HepG2 (cell line): Measurements from ENCODE around the gene TIMP3. TPM values are rescaled to one million over a fixed set of nuclear protein-coding genes. Genes with fewer than 3 reads are reported as not detected.

Source experiments
- ATAC-seq: fragments of 200-7000 bp; cut with Tn5 transposase; 3 replicates; pipeline ENCODE4 v1.9.1; 2020; ENCODE audit warnings: mild to moderate bottlenecking, moderate library complexity
- BruUV-seq: library from RNA; stranded (reverse); fragments of 400-500 nt; replicated peaks from 2 replicates; lab custom pipeline; 2021; lab: Mats Ljungman, UMichigan
- CTCF ChIA-PET: fragments of 300-600 bp; formaldehyde crosslinking; extraction: SDS; loops from one replicate; lab custom pipeline; 2021; ENCODE audit warnings: low total read pairs, inconsistent platforms, low intra/inter-chr PET ratio; lab: Yijun Ruan, JAX
- POLR2A ChIA-PET: fragments of 350-600 bp; sonication (Branson Sonifier 250); formaldehyde crosslinking; loops from one replicate; lab custom pipeline; 2020; ENCODE audit warnings: antibody characterized with exemption, inconsistent platforms; lab: Yijun Ruan, JAX
- DNase-seq: peaks from one replicate; pipeline ENCODE4 v3.0.0-alpha.2; 2015; ENCODE audit warnings: low spot score
- FAIRE-seq: peaks from 3 replicates; lab custom pipeline; 2011; peaks lifted over from hg19 to GRCh38; lab: Jason Lieb, UNC
- H2AFZ ChIP-seq: one replicate; pipeline ENCODE4 v1.6.1; 2011; ENCODE audit warnings: low read length, inconsistent platforms
- H3K27ac ChIP-seq: fragments of 300-600 bp; 3 replicates; pipeline ENCODE4 v1.8.0; 2011; ENCODE audit warnings: mixed run types, mild to moderate bottlenecking, mixed read lengths, low read length, inconsistent platforms; ENCODE audit not compliant: insufficient read depth; ENCODE audit errors: extremely low read length
- H3K27me3 ChIP-seq, 2 experiments: fragments of 200-600 bp in 1 of 2; 2 replicates in 1 of 2; 3 replicates in 1 of 2; pipeline versions ENCODE4 v1.6.0 to v1.8.0; 2011; ENCODE audit warnings: low read length in 2 of 2, mild to moderate bottlenecking in 2 of 2, moderate library complexity in 2 of 2, inconsistent platforms in 1 of 2; ENCODE audit not compliant: insufficient read depth in 2 of 2, control insufficient read depth in 1 of 2
- H3K36me3 ChIP-seq, 2 experiments: fragments of 200-600 bp in 1 of 2; replicated peaks in 1 of 2; 2 replicates in 1 of 2; 3 replicates in 1 of 2; pipeline versions ENCODE4 v1.5.1 to v1.8.0; 2011; ENCODE audit warnings: low read length in 2 of 2, inconsistent platforms in 1 of 2; ENCODE audit not compliant: insufficient read depth in 2 of 2, control insufficient read depth in 1 of 2
- H3K4me1 ChIP-seq: 2 replicates; pipeline ENCODE4 v1.5.1; 2012; ENCODE audit warnings: low read length, inconsistent platforms; ENCODE audit not compliant: insufficient read depth
- H3K4me2 ChIP-seq: 2 replicates; pipeline ENCODE4 v1.6.0; 2011; ENCODE audit warnings: low read depth, low read length, inconsistent platforms
- H3K4me3 ChIP-seq, 3 experiments: fragments of 200-600 bp in 1 of 3; sonication (generic), shearing (Covaris generic) in 1 of 3; replicated peaks in 1 of 3; 2 replicates each; pipeline ENCODE4 v1.5.1; 2011 to 2016; ENCODE audit warnings: low read length in 3 of 3, inconsistent platforms in 2 of 3, low read depth in 2 of 3, mild to moderate bottlenecking in 2 of 3, control low read depth in 1 of 3, mixed read lengths in 1 of 3; ENCODE audit not compliant: insufficient read depth in 1 of 3
- H3K79me2 ChIP-seq: one replicate; pipeline ENCODE4 v1.6.1; 2011; ENCODE audit warnings: low read length, inconsistent platforms; ENCODE audit not compliant: insufficient read depth
- H3K9ac ChIP-seq: 2 replicates; pipeline ENCODE4 v1.6.0; 2011; ENCODE audit warnings: mild to moderate bottlenecking, low read depth, low read length, inconsistent platforms; ENCODE audit not compliant: insufficient read depth
- H3K9me3 ChIP-seq: 2 replicates; pipeline ENCODE4 v1.5.1; 2012; ENCODE audit warnings: mild to moderate bottlenecking, low read length
- H4K20me1 ChIP-seq: 2 replicates; pipeline ENCODE4 v1.6.0; 2011; ENCODE audit warnings: inconsistent platforms, mild to moderate bottlenecking, low read length, moderate library complexity; ENCODE audit not compliant: insufficient read depth
- ARID3A ChIP-seq: IDR thresholded peaks from 2 replicates; pipeline ENCODE4 v1.6.1; 2012; ENCODE audit warnings: low read depth, low read length, improper control_type of control experiment
- GTF2F1 ChIP-seq: fragments of 150-350 bp; IDR thresholded peaks from 2 replicates; pipeline ENCODE4 v1.6.1; 2014; ENCODE audit warnings: low read length
- LBX2 ChIP-seq: sonication (generic); formaldehyde crosslinking; IDR thresholded peaks from 2 replicates; pipeline ENCODE4 v1.5.0; 2020; ENCODE audit warnings: missing genetic modification reagents, mild to moderate bottlenecking, borderline replicate concordance
- THAP11 ChIP-seq: IDR thresholded peaks from 2 replicates; pipeline ENCODE4 v1.6.1; 2016; ENCODE audit warnings: missing biosample characterization, missing genetic modification reagents
- ZBTB10 ChIP-seq: sonication (generic); formaldehyde crosslinking; IDR thresholded peaks from 2 replicates; pipeline ENCODE4 v1.4.0; 2020; ENCODE audit warnings: missing genetic modification reagents, borderline replicate concordance
- ZNF20 ChIP-seq: sonication (generic); formaldehyde crosslinking; IDR thresholded peaks from 2 replicates; pipeline ENCODE4 v1.4.0; 2020; ENCODE audit warnings: mild to moderate bottlenecking, moderate library complexity, missing genetic modification reagents
- ZNF382 ChIP-seq: sonication (generic); formaldehyde crosslinking; IDR thresholded peaks from 2 replicates; pipeline ENCODE4 v1.5.0; 2020; ENCODE audit warnings: missing genetic modification reagents, mild to moderate bottlenecking, borderline replicate concordance
- ZNF441 ChIP-seq: sonication (generic); formaldehyde crosslinking; IDR thresholded peaks from 2 replicates; pipeline ENCODE4 v1.7.0; 2021; ENCODE audit warnings: missing genetic modification reagents, borderline replicate concordance
- ZNF468 ChIP-seq: sonication (generic); formaldehyde crosslinking; IDR thresholded peaks from 2 replicates; pipeline ENCODE4 v1.8.0; 2022; ENCODE audit warnings: mild to moderate bottlenecking, moderate library complexity, missing genetic modification reagents
- ZNF530 ChIP-seq: sonication (generic); formaldehyde crosslinking; IDR thresholded peaks from 2 replicates; pipeline ENCODE4 v1.5.0; 2020; ENCODE audit warnings: low read depth, mild to moderate bottlenecking, missing genetic modification reagents
- ZNF775 ChIP-seq: sonication (generic); formaldehyde crosslinking; IDR thresholded peaks from 2 replicates; pipeline ENCODE4 v1.4.0; 2020; ENCODE audit warnings: missing genetic modification reagents, mild to moderate bottlenecking, moderate library complexity, borderline replicate concordance
- ZSCAN21 ChIP-seq: sonication (generic); formaldehyde crosslinking; IDR thresholded peaks from 2 replicates; pipeline ENCODE4 v1.8.0; 2022; ENCODE audit warnings: mild to moderate bottlenecking, missing genetic modification reagents, moderate library complexity, borderline replicate concordance
- ZSCAN25 ChIP-seq: sonication (generic); formaldehyde crosslinking; IDR thresholded peaks from 2 replicates; pipeline ENCODE4 v1.8.0; 2022; ENCODE audit warnings: mild to moderate bottlenecking, missing genetic modification reagents
- WGBS: methylation state at CpG from one replicate; pipeline ENCODE4 v1.1.6; 2017; ENCODE audit warnings: low lambda C conversion rate; 5-methylcytosine and 5-hydroxymethylcytosine counted together
- in situ Hi-C: cut with HindIII; loops from 2 replicates; pipeline ENCODE4 v1.10.0; 2017; ENCODE audit warnings: low pct_unique_long_range_greater_than_20kb; ENCODE audit not compliant: extremely low pct_ligation_motif_present
- intact Hi-C: fragments of 100-400 bp; cut with micrococcal nuclease; formaldehyde crosslinking; loops from one replicate; pipeline ENCODE4 v1.10.0; 2022; ENCODE audit not compliant: unreplicated experiment
- polyA plus RNA-seq, 8 experiments: library from polyadenylated mRNA; depleted of rRNA in 3 of 8; stranded (reverse) in 7 of 8; unstranded in 1 of 8; fragments of >200 nt; fragmentation: Illumina TruSeq in 4 of 8; extraction: Trizol in 4 of 8; gene quantifications; 2 replicates each; pipeline versions ENCODE4 v1.2.1 to v1.2.3, GENCODE V29; 2011 to 2016; ENCODE audit warnings: low read depth in 4 of 8, missing spikeins in 1 of 8, mixed read lengths in 1 of 8; ENCODE audit not compliant: insufficient read depth in 1 of 8
- total RNA-seq, 5 experiments: library from RNA; depleted of rRNA; stranded (reverse); fragments of >200 nt; fragmentation: Illumina TruSeq; extraction: Trizol; gene quantifications; 2 replicates each; pipeline ENCODE4 v1.2.3, GENCODE V29; 2016; ENCODE audit warnings: low read depth in 1 of 5
- TF ChIP-seq, protein P1 (sequence below): IDR thresholded peaks from 2 replicates; pipeline ENCODE4 v1.6.1; 2016

Gene TIMP3
- total and polyA plus RNA-seq, 2 of the 13 experiments (the other 11 are each of a cell fraction or from before 2014, with no cell fraction given): 57.3 to 86.6 TPM

- H3K27me3 ChIP-seq: no peaks in the 10 kb centered on the region
- H3K4me1 ChIP-seq: no peaks in the 10 kb centered on the region
- H3K9me3 ChIP-seq: no peaks in the 10 kb centered on the region
- intact Hi-C loops: no loop called here
- no peak for FAIRE-seq
- H3K4me2 ChIP-seq: no peak overlapping the region
- no peak overlapping the region for H2AFZ ChIP-seq
- CTCF ChIA-PET: no interaction called here
- no peaks in the 10 kb centered on the region for H3K79me2 ChIP-seq
- H3K36me3 ChIP-seq: no peaks in the 10 kb centered on the region
- WGBS: 100% methylated on average over 4 of the region's 5 CpGs
- in situ Hi-C loops: no loop called here
- no peak for ATAC-seq
- POLR2A ChIA-PET: no interaction called here
- TF ChIP-seq GTF2F1: no peak
- TF ChIP-seq ZBTB10 (CRISPR knock-in tag): no peak
- TF ChIP-seq ZNF441 (CRISPR knock-in tag): no peak
- no peak for TF ChIP-seq ZNF382 (CRISPR knock-in tag)
- TF ChIP-seq, protein P1, sequence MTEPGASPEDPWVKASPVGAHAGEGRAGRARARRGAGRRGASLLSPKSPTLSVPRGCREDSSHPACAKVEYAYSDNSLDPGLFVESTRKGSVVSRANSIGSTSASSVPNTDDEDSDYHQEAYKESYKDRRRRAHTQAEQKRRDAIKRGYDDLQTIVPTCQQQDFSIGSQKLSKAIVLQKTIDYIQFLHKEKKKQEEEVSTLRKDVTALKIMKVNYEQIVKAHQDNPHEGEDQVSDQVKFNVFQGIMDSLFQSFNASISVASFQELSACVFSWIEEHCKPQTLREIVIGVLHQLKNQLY (CRISPR knock-in tag): no peak
- no peak overlapping the region for H3K4me3 ChIP-seq
- no peak overlapping the region for H3K9ac ChIP-seq
- H4K20me1 ChIP-seq: no peaks in the 10 kb centered on the region
- DNase-seq: no peak
- H3K27ac ChIP-seq: no peak overlapping the region
- no TSS peak for BruUV-seq
These were observed 102.0 kb downstream of the TIMP3 start for GRCh38 chr22:32903507-32903906.

- Histone ChIP-seq H3K4me2 (no peak overlapping the region), H3K4me1 (no peaks in the 10 kb centered on the region), H3K9me3 (no peaks in the 10 kb centered on the region), H2AFZ (no peak overlapping the region), H3K36me3 (no peaks in the 10 kb centered on the region), H3K27me3 (no peaks in the 10 kb centered on the region), H3K79me2 (no peaks in the 10 kb centered on the region), H4K20me1 (no peaks in the 10 kb centered on the region), H3K4me3 (no peak overlapping the region), H3K9ac (no peak overlapping the region), H3K27ac (no peak overlapping the region)
- peak; percentile 23 for DNase-seq
- no TSS peak for BruUV-seq
- CTCF ChIA-PET: no interaction called here
- intact Hi-C loops: no loop called here
- in situ Hi-C loops: no loop called here
- 88% methylated on average over 3 of the region's 3 CpGs for whole genome bisulfite sequencing
- peak; percentile 77 for ATAC-seq
- no peak for FAIRE-seq
- POLR2A ChIA-PET: no interaction called here
- TF ChIP-seq LBX2 (CRISPR knock-in tag) (no peak), ZSCAN25 (no peak), ZSCAN21 (no peak), THAP11 (peak; percentile 96), ZNF775 (CRISPR knock-in tag) (no peak), ZNF468 (CRISPR knock-in tag) (no peak), ZNF20 (CRISPR knock-in tag) (no peak), ZNF530 (CRISPR knock-in tag) (no peak), ARID3A (no peak)
These were observed 102.5 kb downstream of the TIMP3 start for GRCh38 chr22:32904044-32904443.
